K562 (cell line): ENCODE measurements around the gene FBXL3. TPM values are rescaled to one million over a fixed set of nuclear protein-coding genes. Genes with fewer than 3 reads are reported as not detected.

Experiments used
- ATAC-seq: fragments of 200-7000 bp; cut with Tn5 transposase; 3 replicates; pipeline ENCODE4 v1.9.1; 2020; ENCODE audit warnings: moderate library complexity
- BruUV-seq: library from RNA; stranded (reverse); fragments of 400-500 nt; replicated peaks from 2 replicates; lab custom pipeline; 2021; lab: Mats Ljungman, UMichigan
- CTCF ChIA-PET: fragments of 300-600 bp; formaldehyde crosslinking; extraction: SDS; loops from one replicate; lab custom pipeline; 2021; ENCODE audit warnings: low intra/inter-chr PET ratio; lab: Yijun Ruan, JAX
- POLR2A ChIA-PET: fragments of 300-600, 350-650 bp; sonication (Branson Sonifier 250); formaldehyde crosslinking; extraction: SDS; loops from one replicate; lab custom pipeline; 2021; ENCODE audit warnings: antibody characterized with exemption, inconsistent platforms; lab: Yijun Ruan, JAX
- DNase-seq, 4 experiments: peaks; one replicate each; pipeline versions ENCODE4 v3.0.0 to v3.0.0-alpha.2; 2011 to 2018; ENCODE audit warnings: low spot score in 3 of 4, mixed read lengths in 3 of 4; ENCODE audit errors: extremely low read depth in 1 of 4
- FAIRE-seq: peaks from 2 replicates; lab custom pipeline; 2011; peaks lifted over from hg19 to GRCh38; lab: Jason Lieb, UNC
- H2AFZ ChIP-seq: 2 replicates; pipeline ENCODE4 v1.6.0; 2011; ENCODE audit warnings: low read depth, low read length, control low read depth, inconsistent platforms
- H3K27ac ChIP-seq: fragments of 200-600 bp; 3 replicates; pipeline ENCODE4 v1.8.0; 2011; ENCODE audit warnings: low read depth, mild to moderate bottlenecking, control low read depth, inconsistent platforms, low read length, moderate library complexity, mixed read lengths; ENCODE audit errors: extremely low read depth
- H3K27me3 ChIP-seq, 2 experiments: fragments of 300-600 bp in 1 of 2; 2 replicates in 1 of 2; 3 replicates in 1 of 2; pipeline versions ENCODE4 v1.6.0 to v1.8.0; 2011; ENCODE audit warnings: inconsistent platforms in 2 of 2, low read length in 2 of 2, mild to moderate bottlenecking in 1 of 2, mixed read lengths in 1 of 2, moderate library complexity in 1 of 2; ENCODE audit not compliant: control insufficient read depth in 2 of 2, insufficient read depth in 2 of 2
- H3K36me3 ChIP-seq: fragments of 300-600 bp; 3 replicates; pipeline ENCODE4 v1.8.0; 2011; ENCODE audit warnings: mild to moderate bottlenecking, low read length, inconsistent platforms; ENCODE audit not compliant: control insufficient read depth, insufficient read depth
- H3K4me1 ChIP-seq, 2 experiments: fragments of 200-600 bp in 1 of 2; replicated peaks in 1 of 2; 2 replicates in 1 of 2; 3 replicates in 1 of 2; pipeline versions ENCODE4 v1.5.1 to v1.8.0; 2011; ENCODE audit warnings: inconsistent platforms in 2 of 2, low read length in 2 of 2, mild to moderate bottlenecking in 1 of 2, mixed read lengths in 1 of 2, moderate library complexity in 1 of 2; ENCODE audit not compliant: control insufficient read depth in 2 of 2, insufficient read depth in 2 of 2
- H3K4me2 ChIP-seq: 2 replicates; pipeline ENCODE4 v1.6.1; 2011; ENCODE audit warnings: low read length, control low read depth, inconsistent platforms, mixed read lengths; ENCODE audit not compliant: insufficient read depth
- H3K4me3 ChIP-seq: fragments of 200-600 bp; sonication (generic), shearing (Covaris generic); 2 replicates; pipeline ENCODE4 v1.5.1; 2016; ENCODE audit warnings: control low read depth, inconsistent platforms
- H3K79me2 ChIP-seq: fragments of 200-600 bp; 3 replicates; pipeline ENCODE4 v1.8.0; 2011; ENCODE audit warnings: low read length, inconsistent platforms; ENCODE audit not compliant: control insufficient read depth, insufficient read depth
- H3K9ac ChIP-seq, 2 experiments: 2 replicates each; pipeline versions ENCODE4 v1.6.0 to v1.6.1; 2011; ENCODE audit warnings: low read depth in 2 of 2, low read length in 2 of 2, control low read depth in 1 of 2, inconsistent platforms in 1 of 2, mild to moderate bottlenecking in 1 of 2, mixed read lengths in 1 of 2; ENCODE audit not compliant: insufficient read depth in 1 of 2
- H3K9me1 ChIP-seq: one replicate; pipeline ENCODE4 v1.6.0; 2011; ENCODE audit warnings: inconsistent platforms, mild to moderate bottlenecking, low read length, moderate library complexity; ENCODE audit not compliant: control insufficient read depth, insufficient read depth
- H3K9me3 ChIP-seq: replicated peaks from 2 replicates; pipeline ENCODE4 v1.5.1; 2011; ENCODE audit warnings: low read depth, low read length, inconsistent platforms; ENCODE audit not compliant: control insufficient read depth, insufficient read depth
- H4K20me1 ChIP-seq: replicated peaks from 2 replicates; pipeline ENCODE4 v1.6.1; 2011; ENCODE audit warnings: low read length, inconsistent platforms, mixed read lengths; ENCODE audit not compliant: control insufficient read depth, insufficient read depth
- BRF1 ChIP-seq: IDR thresholded peaks from 3 replicates; pipeline ENCODE4 v1.6.1; 2011; ENCODE audit warnings: borderline replicate concordance, mild to moderate bottlenecking; ENCODE audit not compliant: insufficient read length; ENCODE audit errors: extremely low read depth
- CBX8 ChIP-seq: fragments of 200-600 bp; sonication (generic); IDR thresholded peaks from 2 replicates; pipeline ENCODE4 v1.6.1; 2012; ENCODE audit warnings: borderline replicate concordance, mixed run types, low read depth, mild to moderate bottlenecking, moderate library complexity, mixed read lengths, low read length, control low read depth, inconsistent platforms; ENCODE audit not compliant: poor library complexity, severe bottlenecking; ENCODE audit errors: extremely low read depth
- DMBX1 ChIP-seq: fragments of 250-450 bp; sonication (Bioruptor Pico); IDR thresholded peaks from 2 replicates; pipeline ENCODE4 v1.8.0; 2022; ENCODE audit warnings: inconsistent platforms, mild to moderate bottlenecking, moderate library complexity, borderline replicate concordance
- GTF2F1 ChIP-seq: IDR thresholded peaks from 2 replicates; pipeline ENCODE4 v1.6.1; 2011; ENCODE audit warnings: low read depth, low read length, improper control_type of control experiment
- L3MBTL2 ChIP-seq: fragments of 450-650 bp; IDR thresholded peaks from 2 replicates; pipeline ENCODE4 v1.6.1; 2016; ENCODE audit warnings: mild to moderate bottlenecking, moderate library complexity
- MED1 ChIP-seq: sonication (generic); formaldehyde crosslinking; IDR thresholded peaks from 2 replicates; pipeline ENCODE4 v1.8.1; 2023; ENCODE audit warnings: missing genetic modification reagents, borderline replicate concordance
- NR2F6 ChIP-seq: fragments of 450-650 bp; formaldehyde crosslinking; IDR thresholded peaks from 2 replicates; pipeline ENCODE4 v1.4.0; 2020; ENCODE audit warnings: mild to moderate bottlenecking
- PBX2 ChIP-seq, 2 experiments: IDR thresholded peaks in 1 of 2; conservative IDR thresholded peaks in 1 of 2; 2 replicates each; pipeline ENCODE4 v1.6.1; 2016; ENCODE audit warnings: low read depth in 2 of 2, mild to moderate bottlenecking in 1 of 2, missing compliant biosample characterization in 1 of 2, missing genetic modification characterization in 1 of 2, moderate library complexity in 1 of 2
- SMARCB1 ChIP-seq: IDR thresholded peaks from 2 replicates; pipeline ENCODE4 v1.6.1; 2011; ENCODE audit warnings: improper control_type of control experiment, low read depth; ENCODE audit not compliant: insufficient read length
- ZC3H4 ChIP-seq: sonication (generic); formaldehyde crosslinking; IDR thresholded peaks from 2 replicates; pipeline ENCODE4 v1.9.0; 2021; ENCODE audit warnings: missing genetic modification reagents, borderline replicate concordance
- ZNF384 ChIP-seq: IDR thresholded peaks from 2 replicates; pipeline ENCODE4 v1.6.1; 2012; ENCODE audit warnings: low read depth, low read length, improper control_type of control experiment
- ZNF408 ChIP-seq: fragments of 250-450 bp; sonication (Bioruptor Pico); IDR thresholded peaks from 2 replicates; pipeline ENCODE4 v1.4.0; 2020; ENCODE audit warnings: low read depth, mild to moderate bottlenecking, moderate library complexity
- ZNF780A ChIP-seq: fragments of 250-450 bp; sonication (Bioruptor Pico); IDR thresholded peaks from 2 replicates; pipeline ENCODE4 v1.5.0; 2021; ENCODE audit warnings: mild to moderate bottlenecking
- ZSCAN32 ChIP-seq: fragments of 450-650 bp; formaldehyde crosslinking; IDR thresholded peaks from 2 replicates; pipeline ENCODE4 v1.4.0; 2020; ENCODE audit warnings: mild to moderate bottlenecking, moderate library complexity
- WGBS: fragments of 100-300 bp; shearing (Covaris generic); methylation state at CpG from one replicate; pipeline ENCODE4 v1.1.6; 2016; ENCODE audit warnings: low coverage, mixed read lengths; ENCODE audit not compliant: insufficient coverage; ENCODE audit errors: missing lambda C conversion rate; 5-methylcytosine and 5-hydroxymethylcytosine counted together
- in situ Hi-C: fragments of 300-500 bp; cut with MboI; formaldehyde crosslinking; loops from 4 replicates; pipeline ENCODE4 v1.15.0; 2018; ENCODE audit warnings: inconsistent platforms, mixed read lengths
- intact Hi-C: fragments of 100-400 bp; cut with micrococcal nuclease; formaldehyde crosslinking; loops from 2 replicates; pipeline ENCODE4 v1.14.2; 2022
- polyA plus RNA-seq, 8 experiments: library from polyadenylated mRNA; depleted of rRNA in 4 of 8; stranded (reverse) in 5 of 8; unstranded in 3 of 8; fragments of >200 nt; fragmentation: Nextera tagmentation in 2 of 8; fragmentation: Illumina TruSeq in 1 of 8; extraction: Ambion mirVana in 2 of 8; extraction: Trizol in 1 of 8; gene quantifications; 2 replicates each; pipeline versions ENCODE4 v1.2.1 to v1.2.3, GENCODE V29; 2011 to 2014; ENCODE audit warnings: inconsistent platforms in 1 of 8, missing spikeins in 1 of 8
- total RNA-seq, 7 experiments: library from RNA; depleted of rRNA in 6 of 7; stranded (reverse); fragments of >200 nt in 6 of 7; fragmentation: Illumina TruSeq in 2 of 7; extraction: Trizol in 2 of 7; gene quantifications; 2 replicates each; pipeline versions ENCODE4 v1.2.1 to v1.2.3, GENCODE V29; 2011 to 2021; ENCODE audit warnings: low replicate concordance in 1 of 7

FBXL3 gene
- total and polyA plus RNA-seq, 9 of the 15 experiments (the other 6 are each of a cell fraction or from before 2014, with no cell fraction given), result 3.8 to 16.4 (median 12.6) TPM

GRCh38 chr13:77040076-77040475, 13.1 kb upstream of the FBXL3 start:
- Histone ChIP-seq H3K36me3 (peaks cover 5% of the 10 kb centered on the region; the same call in 2 of the 3 replicates), H3K27ac (no peak overlapping the region), H3K79me2 (no peaks in the 10 kb centered on the region), H3K27me3 (no peaks in the 10 kb centered on the region), H2AFZ (no peak overlapping the region), H3K9me3 (no peaks in the 10 kb centered on the region), H3K4me2 (no peak overlapping the region), H3K9ac (no peak overlapping the region), H4K20me1 (no peaks in the 10 kb centered on the region), H3K4me1 (no peaks in the 10 kb centered on the region; a peak in 1 of 5 replicates), H3K4me3 (no peak overlapping the region), H3K9me1 (no peaks in the 10 kb centered on the region)
- TF ChIP-seq ZNF384 (no peak), CBX8 (no peak), DMBX1 (CRISPR knock-in tag) (no peak), PBX2 (CRISPR knock-in tag; IDR thresholded peaks at IDR 0.05; ENCODE audit: low read depth) (no peak), PBX2 (tag; conservative IDR thresholded peaks at IDR 0.05; ENCODE audit: low read depth) (no peak), BRF1 (no peak), ZNF780A (no peak), GTF2F1 (no peak), ZC3H4 (CRISPR knock-in tag) (no peak), MED1 (CRISPR knock-in tag) (no peak), ZSCAN32 (CRISPR knock-in tag) (no peak), L3MBTL2 (no peak), ZNF408 (CRISPR knock-in tag) (no peak), SMARCB1 (no peak), NR2F6 (CRISPR knock-in tag) (no peak)
- FAIRE-seq (no peak), DNase-seq (no peak), ATAC-seq (no peak)
- 60% methylated on average over 7 of the region's 7 CpGs for WGBS
- BruUV-seq, result no TSS peak
- ChIA-PET POLR2A (interaction anchor here (0.6 kb wide), 1 partner anchor 24 kb away, joined by 3 read pairs; no protein-coding TSS in a partner anchor), CTCF (no interaction called here)
- in situ Hi-C loops, result no loop called here
- intact Hi-C loops, result no loop called here
